BJ (cell line): ENCODE results near the gene SYNPO2. TPM values are rescaled to one million over a fixed set of nuclear protein-coding genes. Genes with fewer than 3 reads are reported as not detected.
"Not testable (repeated sequence)": the region's sequence is repeated elsewhere in the genome, so short reads cannot be mapped to it uniquely, and the experiment has no call there.

Experiments used
- CTCF ChIA-PET: fragments of 350-600 bp; formaldehyde crosslinking; extraction: SDS; loops from one replicate; lab custom pipeline; 2021; ENCODE audit warnings: antibody characterized with exemption, inconsistent platforms; lab: Yijun Ruan, JAX
- POLR2A ChIA-PET: fragments of 300-600 bp; sonication (Branson Sonifier 250); formaldehyde crosslinking; extraction: SDS; loops from one replicate; lab custom pipeline; 2021; ENCODE audit warnings: antibody characterized with exemption; lab: Charles Lee
- DNase-seq: peaks from one replicate; pipeline ENCODE4 v3.0.0-alpha.2; 2011; ENCODE audit warnings: low read depth
- H3K27me3 ChIP-seq: 2 replicates; pipeline ENCODE4 v1.6.0; 2011; ENCODE audit warnings: low read length; ENCODE audit not compliant: control insufficient read depth, insufficient read depth
- H3K36me3 ChIP-seq: 2 replicates; pipeline ENCODE4 v1.5.1; 2011; ENCODE audit warnings: low read length; ENCODE audit not compliant: control insufficient read depth, insufficient read depth
- H3K4me3 ChIP-seq: 2 replicates; pipeline ENCODE4 v1.5.1; 2011; ENCODE audit warnings: low read depth, mild to moderate bottlenecking, control low read depth, low read length
- polyA plus RNA-seq: library from polyadenylated mRNA; depleted of rRNA; stranded (reverse); fragments of >200 nt; gene quantifications from 2 replicates; pipeline ENCODE4 v1.2.3, GENCODE V29; 2011
- TF ChIP-seq, protein P1 (sequence below): IDR thresholded peaks from 2 replicates; pipeline ENCODE4 v1.5.1; 2011; ENCODE audit warnings: low read depth, mild to moderate bottlenecking, control low read depth, inconsistent platforms, low read length, moderate library complexity; ENCODE audit not compliant: insufficient read depth

Gene SYNPO2
- polyA plus RNA-seq, 1 experiment = 39.9 TPM

DNA sequence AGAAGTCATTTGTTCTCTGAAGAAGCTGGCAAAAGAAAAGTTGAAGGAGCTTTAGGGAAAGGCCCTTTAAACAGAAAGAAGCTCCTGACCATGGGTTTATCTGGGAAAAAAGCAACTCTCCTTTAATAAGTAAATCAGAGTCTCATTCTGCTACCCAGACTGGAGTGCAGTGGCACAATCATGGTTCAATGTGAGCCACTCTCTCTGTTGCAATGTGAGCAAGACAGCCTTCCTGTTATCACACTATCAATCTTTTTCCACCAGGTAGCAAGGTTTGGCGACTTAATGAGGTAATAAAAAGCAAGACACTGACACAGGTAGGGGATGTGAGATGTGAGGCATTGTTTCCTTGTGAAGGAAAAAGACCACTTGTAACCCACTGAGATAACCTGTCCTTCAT lies 111.3 kb downstream of the SYNPO2 start:
- Histone ChIP-seq H3K4me3 (no peak overlapping the region), H3K27me3 (no peaks in the 10 kb centered on the region), H3K36me3 (no peaks in the 10 kb centered on the region)
- ChIA-PET POLR2A (interaction anchor here (1.0 to 1.6 kb wide), 3 partner anchors 11 to 103 kb away, joined by 3 to 4 read pairs (median 3); no protein-coding TSS in a partner anchor), CTCF (interaction anchor here (1.1 kb wide), 1 partner anchor 103 kb away, joined by 3 read pairs; no protein-coding TSS in a partner anchor)
- DNase-seq = no peak
- TF ChIP-seq, protein P1, sequence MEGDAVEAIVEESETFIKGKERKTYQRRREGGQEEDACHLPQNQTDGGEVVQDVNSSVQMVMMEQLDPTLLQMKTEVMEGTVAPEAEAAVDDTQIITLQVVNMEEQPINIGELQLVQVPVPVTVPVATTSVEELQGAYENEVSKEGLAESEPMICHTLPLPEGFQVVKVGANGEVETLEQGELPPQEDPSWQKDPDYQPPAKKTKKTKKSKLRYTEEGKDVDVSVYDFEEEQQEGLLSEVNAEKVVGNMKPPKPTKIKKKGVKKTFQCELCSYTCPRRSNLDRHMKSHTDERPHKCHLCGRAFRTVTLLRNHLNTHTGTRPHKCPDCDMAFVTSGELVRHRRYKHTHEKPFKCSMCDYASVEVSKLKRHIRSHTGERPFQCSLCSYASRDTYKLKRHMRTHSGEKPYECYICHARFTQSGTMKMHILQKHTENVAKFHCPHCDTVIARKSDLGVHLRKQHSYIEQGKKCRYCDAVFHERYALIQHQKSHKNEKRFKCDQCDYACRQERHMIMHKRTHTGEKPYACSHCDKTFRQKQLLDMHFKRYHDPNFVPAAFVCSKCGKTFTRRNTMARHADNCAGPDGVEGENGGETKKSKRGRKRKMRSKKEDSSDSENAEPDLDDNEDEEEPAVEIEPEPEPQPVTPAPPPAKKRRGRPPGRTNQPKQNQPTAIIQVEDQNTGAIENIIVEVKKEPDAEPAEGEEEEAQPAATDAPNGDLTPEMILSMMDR = no peak

DNA sequence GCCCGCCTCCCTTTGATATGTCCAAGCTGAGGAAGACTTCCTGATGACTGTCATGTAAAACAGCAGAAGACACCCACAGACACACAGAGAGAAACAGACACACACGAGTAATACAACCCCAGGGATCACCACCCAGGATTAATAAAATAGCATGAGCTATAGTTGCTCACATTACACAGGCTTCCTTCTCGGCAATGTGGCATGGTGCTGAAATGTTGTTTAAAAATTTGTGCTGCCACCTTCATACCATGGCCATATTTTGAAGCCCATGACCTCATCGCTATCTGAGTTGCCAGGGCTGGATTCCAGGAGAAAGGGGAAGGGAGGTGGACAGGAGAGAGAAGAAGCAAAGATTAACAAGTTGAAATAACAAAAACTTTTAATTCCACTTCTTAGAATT lies 111.7 kb downstream of the SYNPO2 start:
- Histone ChIP-seq H3K27me3 (no peaks in the 10 kb centered on the region), H3K4me3 (no peak overlapping the region), H3K36me3 (no peaks in the 10 kb centered on the region)
- ChIA-PET POLR2A (interaction anchor here (0.5 to 1.6 kb wide), 4 partner anchors 11 to 103 kb away, joined by 3 to 5 read pairs (median 4); no protein-coding TSS in a partner anchor), CTCF (interaction anchor here (1.1 kb wide), 1 partner anchor 103 kb away, joined by 3 read pairs; no protein-coding TSS in a partner anchor)
- TF ChIP-seq, protein P1 = no peak
- no peak for DNase-seq

DNA sequence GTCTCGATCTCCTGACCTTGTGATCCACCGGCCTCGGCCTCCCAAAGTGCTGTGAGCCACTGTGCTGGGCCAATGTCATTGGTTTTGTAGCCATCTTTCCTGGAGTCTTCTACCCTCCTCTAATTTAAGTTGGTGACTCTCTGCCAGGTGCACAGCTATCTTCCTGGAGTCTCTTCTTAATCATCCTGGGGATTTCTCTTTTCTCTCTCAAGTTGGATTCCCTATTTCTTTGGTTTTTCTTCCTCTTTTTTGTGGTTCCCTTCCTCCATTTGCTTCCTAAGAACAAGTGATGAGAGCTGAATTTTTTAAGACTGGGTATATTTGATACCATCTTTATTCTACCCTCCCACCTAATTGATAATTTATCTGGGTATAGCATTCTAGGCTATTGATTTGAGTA lies 113.8 kb downstream of the SYNPO2 start:
- DNase-seq = no peak
- CTCF ChIA-PET = interaction anchor here (1.4 kb wide), 1 partner anchor 10 kb away, joined by 4 read pairs; no protein-coding TSS in a partner anchor
- Histone ChIP-seq H3K4me3 (no peak overlapping the region), H3K36me3 (no peaks in the 10 kb centered on the region), H3K27me3 (no peaks in the 10 kb centered on the region)
- POLR2A ChIA-PET = no interaction called here
- TF ChIP-seq, protein P1 = no peak

DNA sequence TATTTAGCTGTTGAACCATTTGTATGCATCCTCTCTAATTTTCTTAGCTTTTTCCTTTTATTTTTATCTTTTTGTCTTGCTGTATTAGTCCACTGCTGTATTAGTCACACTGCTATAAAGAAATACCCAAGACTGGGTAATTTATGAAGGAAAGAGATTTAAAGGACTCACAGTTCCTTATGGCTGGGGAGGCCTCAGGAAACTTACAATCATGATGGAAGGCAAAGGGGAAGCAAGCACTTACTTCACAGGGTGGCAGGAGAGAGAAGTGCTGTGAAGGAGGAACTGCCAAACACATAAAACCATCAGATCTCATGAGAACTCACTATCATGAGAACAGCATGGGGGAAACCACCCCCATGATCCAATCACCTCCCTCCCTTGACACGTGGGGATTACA lies 114.3 kb downstream of the SYNPO2 start:
- DNase-seq, H3K36me3 ChIP-seq, POLR2A ChIA-PET, H3K4me3 ChIP-seq, H3K27me3 ChIP-seq: not testable (repeated sequence)
- CTCF ChIA-PET = interaction anchor here (1.4 kb wide), 1 partner anchor 9 kb away, joined by 4 read pairs; no protein-coding TSS in a partner anchor

DNA sequence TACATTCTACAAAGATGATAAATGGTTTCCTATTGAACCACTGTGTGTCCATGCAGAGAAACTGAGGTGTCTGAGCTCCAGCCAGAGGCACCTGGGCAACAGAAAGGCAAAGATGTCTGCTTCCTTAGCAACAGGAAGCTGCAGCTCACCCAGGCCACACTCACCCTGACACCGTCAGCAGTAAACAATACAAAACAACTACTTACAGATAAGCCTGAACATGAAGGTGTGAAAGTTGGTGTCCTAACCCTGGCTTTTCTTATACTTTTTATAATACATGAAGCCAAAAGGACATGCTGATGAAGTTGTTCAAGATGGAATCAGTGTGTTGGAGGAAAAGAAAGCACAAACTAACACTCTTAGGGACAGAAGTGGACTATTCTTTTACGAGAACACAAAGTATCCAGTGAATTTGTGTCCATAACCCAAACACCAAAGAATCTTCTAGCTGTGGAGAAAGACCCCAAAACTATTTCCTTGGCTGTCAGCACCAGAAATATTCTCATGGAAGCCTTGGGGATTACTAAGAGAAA lies 117.3 kb downstream of the SYNPO2 start:
- H3K36me3 ChIP-seq = no peaks in the 10 kb centered on the region
- no peaks in the 10 kb centered on the region for H3K27me3 ChIP-seq
- POLR2A ChIA-PET = interaction anchor here (0.6 to 2.0 kb wide), 2 partner anchors 11 to 17 kb away, joined by 3 to 11 read pairs; no protein-coding TSS in a partner anchor
- no peak overlapping the region for H3K4me3 ChIP-seq
- CTCF ChIA-PET = interaction anchor here (0.9 kb wide), 2 partner anchors 21 to 116 kb away, joined by 3 read pairs; no protein-coding TSS in a partner anchor
- TF ChIP-seq, protein P1 = no peak
- no peak for DNase-seq
